H1 (cell line): ENCODE results near the gene CYP46A1. TPM values are rescaled to one million over a fixed set of nuclear protein-coding genes. Genes with fewer than 3 reads are reported as not detected.
"Not testable (repeated sequence)": the region's sequence is repeated elsewhere in the genome, so short reads cannot be mapped to it uniquely, and the experiment has no call there.

Source experiments
- CTCF ChIA-PET: fragments of 300-600 bp; sonication (Branson Sonifier 250); formaldehyde crosslinking; loops from one replicate; lab custom pipeline; 2021; ENCODE audit not compliant: partially characterized antibody; lab: Charles Lee
- POLR2A ChIA-PET: fragments of 300-600 bp; sonication (Branson Sonifier 250); formaldehyde crosslinking; loops from one replicate; lab custom pipeline; 2021; ENCODE audit warnings: inconsistent platforms; ENCODE audit not compliant: partially characterized antibody; lab: Charles Lee
- DNase-seq, 2 experiments: peaks; one replicate each; pipeline versions ENCODE4 v3.0.0 to v3.0.0-alpha.2; 2010 to 2022; ENCODE audit warnings: low spot score in 2 of 2, low read depth in 1 of 2, mixed read lengths in 1 of 2
- FAIRE-seq: peaks from 2 replicates; lab custom pipeline; 2011; peaks lifted over from hg19 to GRCh38; lab: Jason Lieb, UNC
- H2AFZ ChIP-seq: 2 replicates; pipeline ENCODE4 v1.8.1; 2012; ENCODE audit warnings: low read length, inconsistent platforms
- H2AK5ac ChIP-seq: 2 replicates; pipeline ENCODE4 v1.6.1; 2013; ENCODE audit warnings: low read depth, low read length
- H2BK120ac ChIP-seq: replicated peaks from 2 replicates; pipeline ENCODE3; 2013; ENCODE audit warnings: low read depth, low read length, inconsistent platforms
- H2BK12ac ChIP-seq: 2 replicates; pipeline ENCODE4 v1.6.1; 2013; ENCODE audit warnings: low read depth, low read length
- H2BK15ac ChIP-seq: 2 replicates; pipeline ENCODE4 v1.6.1; 2013; ENCODE audit warnings: low read length
- H2BK20ac ChIP-seq: 2 replicates; pipeline ENCODE4 v1.6.1; 2013; ENCODE audit warnings: low read length
- H2BK5ac ChIP-seq: 2 replicates; pipeline ENCODE4 v1.6.1; 2013; ENCODE audit warnings: low read depth, low read length
- H3K14ac ChIP-seq: 2 replicates; pipeline ENCODE4 v1.6.1; 2013; ENCODE audit warnings: inconsistent platforms; ENCODE audit not compliant: insufficient read length
- H3K18ac ChIP-seq: 2 replicates; pipeline ENCODE4 v1.6.1; 2013; ENCODE audit warnings: low read length; ENCODE audit errors: extremely low read depth
- H3K23ac ChIP-seq: 2 replicates; pipeline ENCODE4 v1.6.1; 2013; ENCODE audit warnings: inconsistent platforms; ENCODE audit not compliant: insufficient read length
- H3K23me2 ChIP-seq: 2 replicates; pipeline ENCODE4 v1.6.1; 2013; ENCODE audit warnings: low read depth, low read length
- H3K27ac ChIP-seq: 2 replicates; pipeline ENCODE4 v1.6.1; 2011; ENCODE audit warnings: low read depth, low read length, inconsistent platforms
- H3K27me3 ChIP-seq, 4 experiments: replicated peaks in 1 of 4; 1 replicate in 1 of 4; 2 replicates in 3 of 4; pipeline versions ENCODE4 v1.6.1 to v1.8.1; 2011 to 2013; ENCODE audit warnings: low read length in 3 of 4, mild to moderate bottlenecking in 3 of 4, inconsistent platforms in 2 of 4, mixed read lengths in 2 of 4, moderate library complexity in 1 of 4; ENCODE audit not compliant: control insufficient read depth in 3 of 4, insufficient read depth in 3 of 4; ENCODE audit errors: extremely low read depth in 1 of 4
- H3K36me3 ChIP-seq, 4 experiments: 2 replicates each; pipeline versions ENCODE4 v1.6.1 to v1.8.1; 2011 to 2013; ENCODE audit warnings: mild to moderate bottlenecking in 4 of 4, low read length in 3 of 4, moderate library complexity in 2 of 4, control low read depth in 1 of 4, inconsistent platforms in 1 of 4; ENCODE audit not compliant: insufficient read depth in 4 of 4, control insufficient read depth in 2 of 4
- H3K4ac ChIP-seq: replicated peaks from 2 replicates; pipeline ENCODE3; 2013; ENCODE audit warnings: low read length, low read depth, mixed read lengths, inconsistent platforms; ENCODE audit not compliant: insufficient read length
- H3K4me1 ChIP-seq, 4 experiments: replicated peaks in 1 of 4; 1 replicate in 1 of 4; 2 replicates in 3 of 4; pipeline versions ENCODE4 v1.6.1 to v1.8.1; 2011 to 2013; ENCODE audit warnings: low read length in 3 of 4, inconsistent platforms in 2 of 4, mixed read lengths in 1 of 4; ENCODE audit not compliant: insufficient read depth in 4 of 4, control insufficient read depth in 3 of 4
- H3K4me2 ChIP-seq, 2 experiments: 2 replicates each; pipeline versions ENCODE4 v1.6.1 to v1.8.1; 2011 to 2013; ENCODE audit warnings: low read depth in 2 of 2, low read length in 2 of 2, control low read depth in 1 of 2, inconsistent platforms in 1 of 2, mild to moderate bottlenecking in 1 of 2; ENCODE audit not compliant: insufficient read depth in 1 of 2
- H3K4me3 ChIP-seq, 4 experiments: fragments of 200-600, 300-600 bp in 1 of 4; sonication (generic), shearing (Covaris generic), sonication (Bioruptor Twin) in 1 of 4; 2 replicates each; pipeline versions ENCODE4 v1.5.1 to v1.8.1; 2011 to 2016; ENCODE audit warnings: low read length in 4 of 4, low read depth in 3 of 4, control low read depth in 2 of 4, inconsistent platforms in 2 of 4, mild to moderate bottlenecking in 2 of 4, mixed read lengths in 1 of 4, moderate library complexity in 1 of 4; ENCODE audit not compliant: insufficient read depth in 2 of 4; ENCODE audit errors: extremely low read depth in 1 of 4
- H3K56ac ChIP-seq: replicated peaks from 2 replicates; pipeline ENCODE3; 2013; ENCODE audit warnings: low read depth, mild to moderate bottlenecking, mixed read lengths, low read length, inconsistent platforms; ENCODE audit not compliant: insufficient read length
- H3K79me1 ChIP-seq: 2 replicates; pipeline ENCODE4 v1.6.1; 2013; ENCODE audit warnings: low read depth, low read length, control low read depth
- H3K79me2 ChIP-seq, 2 experiments: 2 replicates each; pipeline versions ENCODE4 v1.6.1 to v1.8.1; 2012 to 2013; ENCODE audit warnings: low read length in 2 of 2, mild to moderate bottlenecking in 2 of 2, inconsistent platforms in 1 of 2; ENCODE audit not compliant: insufficient read depth in 2 of 2, control insufficient read depth in 1 of 2
- H3K9ac ChIP-seq, 4 experiments: replicated peaks in 1 of 4; 1 replicate in 1 of 4; 2 replicates in 3 of 4; pipeline versions ENCODE4 v1.6.1 to v1.8.1; 2011 to 2013; ENCODE audit warnings: low read depth in 3 of 4, low read length in 3 of 4, control low read depth in 2 of 4, mild to moderate bottlenecking in 2 of 4, moderate library complexity in 2 of 4, inconsistent platforms in 1 of 4; ENCODE audit errors: extremely low read depth in 1 of 4
- H3K9me3 ChIP-seq, 2 experiments: 2 replicates each; pipeline versions ENCODE4 v1.6.1 to v1.8.1; 2012 to 2013; ENCODE audit warnings: mild to moderate bottlenecking in 2 of 2, moderate library complexity in 2 of 2, control low read depth in 1 of 2, inconsistent platforms in 1 of 2, low read depth in 1 of 2, low read length in 1 of 2, mixed read lengths in 1 of 2; ENCODE audit not compliant: insufficient read depth in 2 of 2
- H4K20me1 ChIP-seq, 2 experiments: replicated peaks in 1 of 2; 2 replicates each; pipeline versions ENCODE3 to v1.8.1; 2011 to 2013; ENCODE audit warnings: inconsistent platforms in 2 of 2, low read length in 2 of 2, mild to moderate bottlenecking in 1 of 2; ENCODE audit not compliant: insufficient read depth in 2 of 2, control insufficient read depth in 1 of 2
- H4K5ac ChIP-seq: 2 replicates; pipeline ENCODE4 v1.6.1; 2013; ENCODE audit warnings: low read length, low read depth, mixed read lengths, inconsistent platforms; ENCODE audit not compliant: insufficient read length
- H4K8ac ChIP-seq: 2 replicates; pipeline ENCODE4 v1.8.0; 2013; ENCODE audit warnings: mild to moderate bottlenecking, moderate library complexity, low read length, inconsistent platforms; ENCODE audit not compliant: insufficient read depth; ENCODE audit errors: extremely low read depth
- H4K91ac ChIP-seq: replicated peaks from 2 replicates; pipeline ENCODE3; 2013; ENCODE audit warnings: low read length, mixed read lengths, inconsistent platforms; ENCODE audit not compliant: insufficient read length
- CTCF ChIP-seq, 3 experiments: IDR thresholded peaks; 1 replicate in 2 of 3; 2 replicates in 1 of 3; pipeline versions ENCODE4 v1.5.1 to v1.6.1; 2011; ENCODE audit warnings: low read length in 3 of 3, mild to moderate bottlenecking in 3 of 3, inconsistent platforms in 2 of 3, low read depth in 1 of 3, moderate library complexity in 1 of 3; ENCODE audit not compliant: insufficient read depth in 1 of 3; ENCODE audit errors: control extremely low read depth in 1 of 3
- EGR1 ChIP-seq: IDR thresholded peaks from 2 replicates; pipeline ENCODE4 v1.6.1; 2011; ENCODE audit warnings: low read depth, low read length, borderline replicate concordance
- WGBS, 2 experiments: shearing (Covaris generic) in 1 of 2; methylation state at CpG; one replicate each; pipeline versions ENCODE4 v1.1.6 to v1.1.7; 2013 to 2015; ENCODE audit warnings: low lambda C conversion rate in 2 of 2, mixed read lengths in 2 of 2, inconsistent platforms in 1 of 2, low coverage in 1 of 2, missing lambda C conversion rate in 1 of 2; ENCODE audit not compliant: insufficient replicate concordance in 2 of 2, insufficient coverage in 1 of 2, insufficient read length in 1 of 2; ENCODE audit errors: extremely low coverage in 1 of 2, missing lambda C conversion rate in 1 of 2; 5-methylcytosine and 5-hydroxymethylcytosine counted together
- polyA plus RNA-seq, 7 experiments: library from polyadenylated mRNA; depleted of rRNA in 3 of 7; stranded (reverse) in 5 of 7; unstranded in 2 of 7; fragments of >200 nt in 5 of 7; fragments of 200-250 nt in 2 of 7; gene quantifications; 1 replicate in 5 of 7; 2 replicates in 1 of 7; 4 replicates in 1 of 7; pipeline versions ENCODE4 v1.2.1 to v1.2.3, GENCODE V29; 2011 to 2013; ENCODE audit warnings: missing spikeins in 2 of 7, mixed read lengths in 2 of 7
- total RNA-seq: library from RNA; stranded (reverse); fragmentation: NEBNext Ultra II Directional; extraction: Animal tissue kit (Norgen Biotek cat#: 25700); gene quantifications from 2 replicates; pipeline ENCODE4 v1.2.1, GENCODE V29; 2021

Gene CYP46A1
- total and polyA plus RNA-seq, 2 of the 8 experiments (the other 6 are each of a cell fraction or from before 2014, with no cell fraction given), result 0.41 to 1.3 TPM

GRCh38 chr14:99637624-99638023 lies 46.5 kb upstream of the CYP46A1 start (continued):
- no peak for TF ChIP-seq CTCF (IDR thresholded peaks at IDR 0.05; ENCODE audit: control extremely low read depth in 1 of 3, insufficient read depth in 1 of 3, low read depth in 1 of 3, low read length in 3 of 3)
- TF ChIP-seq EGR1, result no peak

GRCh38 chr14:99642771-99643170 lies 41.3 kb upstream of the CYP46A1 start:
- 91% methylated on average over 5 of the region's 5 CpGs; no CpG with 5 or more reads in 1 of the 2 experiments for WGBS, 2 experiments
- not testable (repeated sequence) for DNase-seq
- CTCF ChIA-PET, result interaction anchor here (0.6 to 4.7 kb wide), 6 partner anchors 15 to 382 kb away, joined by 3 to 13 read pairs (median 4); no protein-coding TSS in a partner anchor

More at GRCh38 chr14:99642771-99643170, 41.3 kb upstream of the CYP46A1 start:
- peaks cover 0 to 30% (median 22%) of the 10 kb centered on the region in 4 experiments; a peak in 6 of 7 replicates for H3K27me3 ChIP-seq
- POLR2A ChIA-PET, H3K4ac ChIP-seq, H3K9ac ChIP-seq, H2AFZ ChIP-seq, H2BK120ac ChIP-seq, H4K20me1 ChIP-seq, H3K36me3 ChIP-seq, H3K4me2 ChIP-seq, H2BK20ac ChIP-seq, H3K18ac ChIP-seq, H2BK15ac ChIP-seq, H3K27ac ChIP-seq, FAIRE-seq, H2BK5ac ChIP-seq, H4K5ac ChIP-seq, H3K79me2 ChIP-seq, H4K8ac ChIP-seq, H3K56ac ChIP-seq, H3K9me3 ChIP-seq, H3K4me3 ChIP-seq, H3K23ac ChIP-seq, H3K79me1 ChIP-seq, H2AK5ac ChIP-seq, H4K91ac ChIP-seq, H3K14ac ChIP-seq, H2BK12ac ChIP-seq: not testable (repeated sequence)
- peaks cover 10% of the 10 kb centered on the region; the same call in 1 of the 2 replicates for H3K23me2 ChIP-seq
- peaks cover 0 to 14% (median 5%) of the 10 kb centered on the region in 4 experiments; a peak in 5 of 7 replicates for H3K4me1 ChIP-seq
